Hematopoietic multipotent progenitor cell treated with erythropoietin and hydrocortisone succinate and interleukin-3 and kit ligand, for 4 days (in vitro differentiated cells): Measurements from ENCODE around the gene DYNLL1.
A peak's percentile ranks its signal among the peaks of the same experiment; 100 is the strongest.
"Not testable (repeated sequence)": the region's sequence is repeated elsewhere in the genome, so short reads cannot be mapped to it uniquely, and the experiment has no call there.

Experiments used
- DNase-seq: peaks from one replicate; pipeline ENCODE4 v3.0.0-alpha.2; 2015

DYNLL1 gene

GRCh38 chr12:120495731-120496412, at the start of gene DYNLL1:
Gene DYNLL1 (plus strand): TSS chr12:120496113. CDS start chr12:120496422, 309 bp downstream.
- peak; percentile 98 for DNase-seq

- DNase-seq = not testable (repeated sequence)
Measured at GRCh38 chr12:120446844-120447178, 49.1 kb upstream of the DYNLL1 start.

GRCh38 chr12:120447992-120448391, 47.9 kb upstream of the DYNLL1 start:
- DNase-seq = no peak

- DNase-seq = not testable (repeated sequence)
Measured at GRCh38 chr12:120452524-120452923, 43.4 kb upstream of the DYNLL1 start.

- DNase-seq = no peak
Measured at GRCh38 chr12:120453060-120453750, 42.7 kb upstream of the DYNLL1 start.

GRCh38 chr12:120453977-120454376, 41.9 kb upstream of the DYNLL1 start:
- DNase-seq = peak; percentile 76

- DNase-seq = no peak
Measured at GRCh38 chr12:120455302-120455701, 40.6 kb upstream of the DYNLL1 start.

- peak; percentile 74 for DNase-seq
Measured at GRCh38 chr12:120457133-120457532, 38.8 kb upstream of the DYNLL1 start.

- no peak for DNase-seq
Measured at GRCh38 chr12:120460157-120460556, 35.8 kb upstream of the DYNLL1 start.

- no peak for DNase-seq
Measured at GRCh38 chr12:120462099-120462640, 33.7 kb upstream of the DYNLL1 start.

- DNase-seq = no peak
Measured at GRCh38 chr12:120463712-120464111, 32.2 kb upstream of the DYNLL1 start.

- no peak for DNase-seq
Measured at GRCh38 chr12:120465756-120466155, 30.2 kb upstream of the DYNLL1 start.

- peak; percentile 83 for DNase-seq
Measured at GRCh38 chr12:120466560-120467315, 29.2 kb upstream of the DYNLL1 start.

- DNase-seq = no peak
Measured at GRCh38 chr12:120467439-120467838, 28.5 kb upstream of the DYNLL1 start.

- peak; percentile 59 for DNase-seq
Measured at GRCh38 chr12:120468325-120468820, 27.5 kb upstream of the DYNLL1 start.

- DNase-seq = peak; percentile 71
Measured at GRCh38 chr12:120468821-120469449, 27.0 kb upstream of the DYNLL1 start.

GRCh38 chr12:120469450-120470149, 26.3 kb upstream of the DYNLL1 start, which contains the start of gene SRSF9:
Gene SRSF9 (minus strand): TSS chr12:120469748. CDS start chr12:120469609, 139 bp downstream.
- peak; percentile 98 for DNase-seq

GRCh38 chr12:120470150-120470784, 25.6 kb upstream of the DYNLL1 start:
- peak; percentile 52 for DNase-seq

GRCh38 chr12:120472521-120472920, 23.4 kb upstream of the DYNLL1 start:
- no peak for DNase-seq

- DNase-seq = no peak
Measured at GRCh38 chr12:120473807-120474615, 21.9 kb upstream of the DYNLL1 start.

GRCh38 chr12:120474616-120474960, 21.3 kb upstream of the DYNLL1 start:
- DNase-seq = peak; percentile 52
